Transverse colon (tissue), 3 donors: ENCODE results near the gene MAB21L3.

Experiments used
- EP300 ChIP-seq: sonication (generic); formaldehyde crosslinking; IDR thresholded peaks from one replicate; pipeline ENCODE4 v1.6.1; 2017; ENCODE audit warnings: antibody characterized with exemption, low read depth
- POLR2A ChIP-seq: fragments of 450-650 bp; IDR thresholded peaks from one replicate; pipeline ENCODE4 v1.6.1; 2016; ENCODE audit warnings: antibody characterized with exemption, mild to moderate bottlenecking, moderate library complexity
- TF ChIP-seq, protein P1 (sequence below), 5 experiments: fragments of 200-600 bp in 3 of 5; fragments of 450-650 bp in 2 of 5; sonication (generic) in 3 of 5; IDR thresholded peaks; 1 replicate in 2 of 5; 2 replicates in 3 of 5; pipeline ENCODE4 v1.5.1; 2016 to 2017; ENCODE audit warnings: antibody characterized with exemption in 5 of 5, inconsistent platforms in 3 of 5, mild to moderate bottlenecking in 2 of 5, moderate library complexity in 1 of 5

DNA sequence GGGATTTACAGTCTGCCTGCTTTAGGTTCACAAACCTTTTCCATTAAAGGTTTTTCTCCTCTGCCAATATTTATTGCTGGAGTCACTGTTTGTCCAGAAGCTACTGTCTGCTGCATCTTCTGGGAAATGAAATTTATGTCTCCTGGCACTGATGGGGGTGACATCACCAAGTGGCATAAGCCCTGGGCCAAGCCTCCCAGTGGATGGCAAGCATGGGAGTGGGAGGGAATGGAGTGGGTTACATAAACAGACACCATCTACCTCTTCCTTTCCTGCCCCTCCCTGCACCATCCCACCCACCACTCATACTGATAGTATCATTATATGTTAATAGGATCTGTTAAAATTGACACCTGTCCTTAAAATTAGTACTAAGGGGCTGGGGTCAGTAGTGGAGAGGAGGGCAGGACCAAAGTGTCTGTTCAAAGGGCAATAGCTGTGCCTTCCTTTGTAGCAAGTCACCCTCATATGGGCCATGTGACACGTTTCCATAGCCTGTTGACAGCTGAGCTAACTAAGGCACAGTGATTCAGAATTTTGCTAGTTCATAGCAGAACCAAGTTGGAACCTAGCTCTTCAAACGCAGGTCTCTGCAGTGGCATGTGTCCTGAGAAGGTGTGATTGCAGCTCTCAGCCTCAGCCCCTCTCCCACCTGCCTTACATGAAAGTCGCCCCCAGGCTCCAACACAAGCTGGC is 71.0 kb downstream of the MAB21L3 start:
- TF ChIP-seq, protein P1, sequence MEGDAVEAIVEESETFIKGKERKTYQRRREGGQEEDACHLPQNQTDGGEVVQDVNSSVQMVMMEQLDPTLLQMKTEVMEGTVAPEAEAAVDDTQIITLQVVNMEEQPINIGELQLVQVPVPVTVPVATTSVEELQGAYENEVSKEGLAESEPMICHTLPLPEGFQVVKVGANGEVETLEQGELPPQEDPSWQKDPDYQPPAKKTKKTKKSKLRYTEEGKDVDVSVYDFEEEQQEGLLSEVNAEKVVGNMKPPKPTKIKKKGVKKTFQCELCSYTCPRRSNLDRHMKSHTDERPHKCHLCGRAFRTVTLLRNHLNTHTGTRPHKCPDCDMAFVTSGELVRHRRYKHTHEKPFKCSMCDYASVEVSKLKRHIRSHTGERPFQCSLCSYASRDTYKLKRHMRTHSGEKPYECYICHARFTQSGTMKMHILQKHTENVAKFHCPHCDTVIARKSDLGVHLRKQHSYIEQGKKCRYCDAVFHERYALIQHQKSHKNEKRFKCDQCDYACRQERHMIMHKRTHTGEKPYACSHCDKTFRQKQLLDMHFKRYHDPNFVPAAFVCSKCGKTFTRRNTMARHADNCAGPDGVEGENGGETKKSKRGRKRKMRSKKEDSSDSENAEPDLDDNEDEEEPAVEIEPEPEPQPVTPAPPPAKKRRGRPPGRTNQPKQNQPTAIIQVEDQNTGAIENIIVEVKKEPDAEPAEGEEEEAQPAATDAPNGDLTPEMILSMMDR (IDR thresholded peaks at IDR 0.05): no peak
- no peak for TF ChIP-seq EP300
- no peak for TF ChIP-seq POLR2A
